Measurements from ENCODE around the gene CX3CR1. TPM values are rescaled to one million over a fixed set of nuclear protein-coding genes. Genes with fewer than 3 reads are reported as not detected.

Gene CX3CR1, protein sequence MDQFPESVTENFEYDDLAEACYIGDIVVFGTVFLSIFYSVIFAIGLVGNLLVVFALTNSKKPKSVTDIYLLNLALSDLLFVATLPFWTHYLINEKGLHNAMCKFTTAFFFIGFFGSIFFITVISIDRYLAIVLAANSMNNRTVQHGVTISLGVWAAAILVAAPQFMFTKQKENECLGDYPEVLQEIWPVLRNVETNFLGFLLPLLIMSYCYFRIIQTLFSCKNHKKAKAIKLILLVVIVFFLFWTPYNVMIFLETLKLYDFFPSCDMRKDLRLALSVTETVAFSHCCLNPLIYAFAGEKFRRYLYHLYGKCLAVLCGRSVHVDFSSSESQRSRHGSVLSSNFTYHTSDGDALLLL
- 0.09 to 0.25 TPM in 2 of 5 replicates, not detected in the others for total RNA-seq (2022; extraction: Qiagen RNA extraction; ENCODE audit: low read depth)

GRCh38 chr3:39279745-39280517 lies at the start of gene CX3CR1:
Gene CX3CR1, minus strand, starts transcription at chr3:39280036. Its CDS starts 13,527 bp downstream, at chr3:39266509.

GRCh38 chr3:39329493-39329892 lies 49.7 kb upstream of the CX3CR1 start, which contains the start of gene CCR8:
Gene CCR8, plus strand, starts transcription at chr3:39329709. Its CDS starts 2,623 bp downstream, at chr3:39332332.

Other genes starting within 250 kb of the CX3CR1 start
- 0.01 TPM in 1 of 5 replicates, not detected in the others for gene SCN11A, start 228.1 kb downstream of the CX3CR1 start, total RNA-seq (2022; extraction: Qiagen RNA extraction; ENCODE audit: low read depth)
- 20.4 to 27.2 TPM (median 24.3 TPM) in 5 replicates for gene WDR48, start 228.0 kb downstream of the CX3CR1 start, total RNA-seq (2022; extraction: Qiagen RNA extraction; ENCODE audit: low read depth)
- gene GORASP1, start 172.4 kb downstream of the CX3CR1 start, total RNA-seq (2022; extraction: Qiagen RNA extraction; ENCODE audit: low read depth), result 31.3 to 34.1 TPM (median 32.8 TPM) in 5 replicates
- gene TTC21A, start 172.4 kb downstream of the CX3CR1 start, total RNA-seq (2022; extraction: Qiagen RNA extraction; ENCODE audit: low read depth), result 1.3 to 2.5 TPM (median 1.8 TPM) in 5 replicates
- 17.9 to 23.6 TPM (median 20.2 TPM) in 5 replicates for gene CSRNP1, start 126.4 kb downstream of the CX3CR1 start, total RNA-seq (2022; extraction: Qiagen RNA extraction; ENCODE audit: low read depth)
- 0.02 to 0.07 TPM (median 0.05 TPM) in 5 replicates for gene XIRP1, start 87.4 kb downstream of the CX3CR1 start, total RNA-seq (2022; extraction: Qiagen RNA extraction; ENCODE audit: low read depth)
- not detected in 5 replicates for gene CCR8, start 49.7 kb upstream of the CX3CR1 start, total RNA-seq (2022; extraction: Qiagen RNA extraction; ENCODE audit: low read depth)
- gene SLC25A38, start 103.3 kb upstream of the CX3CR1 start, total RNA-seq (2022; extraction: Qiagen RNA extraction; ENCODE audit: low read depth), result 38.7 to 45.9 TPM (median 41.3 TPM) in 5 replicates
- 2,531 to 2,802 TPM (median 2,627 TPM) in 5 replicates for gene RPSA, start 126.7 kb upstream of the CX3CR1 start, total RNA-seq (2022; extraction: Qiagen RNA extraction; ENCODE audit: low read depth)
- 0.02 to 0.28 TPM (median 0.07 TPM) in 3 of 5 replicates, not detected in the others for gene MOBP, start 187.6 kb upstream of the CX3CR1 start, total RNA-seq (2022; extraction: Qiagen RNA extraction; ENCODE audit: low read depth)

Data from A549 treated with DMSO at 1 μM for 4 hours (cell line).